SK-N-SH (cell line): Measurements from ENCODE around the gene CRB1. TPM values are rescaled to one million over a fixed set of nuclear protein-coding genes. Genes with fewer than 3 reads are reported as not detected.

Experiments
- CTCF ChIA-PET: fragments of 300-600, 350-600 bp; formaldehyde crosslinking; extraction: SDS; loops from one replicate; lab custom pipeline; 2021; lab: Yijun Ruan, JAX
- POLR2A ChIA-PET: fragments of 350-600 bp; sonication (Branson Sonifier 250); formaldehyde crosslinking; extraction: SDS; loops from one replicate; lab custom pipeline; 2020; ENCODE audit warnings: antibody characterized with exemption, inconsistent platforms; lab: Yijun Ruan, JAX
- DNase-seq: peaks from one replicate; pipeline ENCODE4 v3.0.0; 2012
- H2AFZ ChIP-seq: fragments of 200-600 bp; sonication (generic); 2 replicates; pipeline ENCODE4 v1.8.1; 2016; ENCODE audit warnings: antibody characterized with exemption, mild to moderate bottlenecking, low read depth
- H3F3A ChIP-seq: fragments of 200-600 bp; sonication (generic); replicated peaks from 2 replicates; pipeline ENCODE3; 2016; ENCODE audit warnings: antibody characterized with exemption, mild to moderate bottlenecking; ENCODE audit not compliant: insufficient read depth
- H3K27ac ChIP-seq, 2 experiments: fragments of 200-500 bp in 1 of 2; fragments of 200-600 bp in 1 of 2; sonication (Bioruptor generic) in 1 of 2; sonication (generic), shearing (Covaris generic) in 1 of 2; 2 replicates each; pipeline versions ENCODE4 v1.5.1 to v1.6.1; 2014 to 2016; ENCODE audit warnings: low read depth in 2 of 2, inconsistent platforms in 1 of 2, low read length in 1 of 2, mild to moderate bottlenecking in 1 of 2, mixed read lengths in 1 of 2
- H3K27me3 ChIP-seq: fragments of 200-600 bp; sonication (generic), shearing (Covaris generic); 2 replicates; pipeline ENCODE4 v1.6.1; 2016; ENCODE audit warnings: mixed run types; ENCODE audit not compliant: insufficient read depth
- H3K36me3 ChIP-seq, 2 experiments: fragments of 200-500 bp in 1 of 2; fragments of 200-600 bp in 1 of 2; sonication (Bioruptor generic) in 1 of 2; sonication (generic) in 1 of 2; replicated peaks in 1 of 2; 2 replicates each; pipeline versions ENCODE3 to v1.5.1; 2014 to 2016; ENCODE audit warnings: low read length in 1 of 2, mild to moderate bottlenecking in 1 of 2; ENCODE audit not compliant: insufficient read depth in 2 of 2, control insufficient read depth in 1 of 2
- H3K4me1 ChIP-seq, 2 experiments: fragments of 200-500 bp in 1 of 2; fragments of 200-600 bp in 1 of 2; sonication (Bioruptor generic) in 1 of 2; sonication (generic), shearing (Covaris generic) in 1 of 2; 2 replicates each; pipeline versions ENCODE4 v1.5.1 to v1.6.1; 2014 to 2016; ENCODE audit warnings: low read depth in 1 of 2, low read length in 1 of 2, mixed run types in 1 of 2; ENCODE audit not compliant: insufficient read depth in 2 of 2, control insufficient read depth in 1 of 2
- H3K4me2 ChIP-seq: fragments of 200-600 bp; sonication (generic), shearing (Covaris generic); 2 replicates; pipeline ENCODE4 v1.6.1; 2017; ENCODE audit warnings: mixed run types
- H3K4me3 ChIP-seq, 2 experiments: fragments of 200-500 bp in 1 of 2; fragments of 200-600 bp in 1 of 2; sonication (Bioruptor generic) in 1 of 2; sonication (generic), shearing (Covaris generic) in 1 of 2; 2 replicates each; pipeline versions ENCODE4 v1.5.1 to v1.8.1; 2014 to 2016; ENCODE audit warnings: low read depth in 2 of 2, inconsistent platforms in 1 of 2, low read length in 1 of 2, mild to moderate bottlenecking in 1 of 2, mixed read lengths in 1 of 2, moderate library complexity in 1 of 2
- H3K79me2 ChIP-seq: fragments of 200-600 bp; sonication (generic); 2 replicates; pipeline ENCODE4 v1.8.1; 2017; ENCODE audit warnings: mild to moderate bottlenecking; ENCODE audit not compliant: insufficient read depth
- H3K9ac ChIP-seq: fragments of 200-600 bp; sonication (generic); 2 replicates; pipeline ENCODE4 v1.6.1; 2017; ENCODE audit warnings: mixed run types
- H3K9me2 ChIP-seq: fragments of 200-600 bp; sonication (generic); 2 replicates; pipeline ENCODE4 v1.6.1; 2017; ENCODE audit warnings: mixed run types
- H3K9me3 ChIP-seq: fragments of 200-600 bp; sonication (generic); 2 replicates; pipeline ENCODE4 v1.6.1; 2017; ENCODE audit warnings: mixed run types, mild to moderate bottlenecking, moderate library complexity
- H4K20me1 ChIP-seq: fragments of 200-600 bp; sonication (generic); 2 replicates; pipeline ENCODE4 v1.6.1; 2017; ENCODE audit warnings: mild to moderate bottlenecking, mixed run types; ENCODE audit not compliant: insufficient read depth
- CHD2 ChIP-seq: fragments of 150-350 bp; IDR thresholded peaks from 2 replicates; pipeline ENCODE4 v1.6.1; 2018; ENCODE audit warnings: low read length; ENCODE audit not compliant: partially characterized antibody
- CTCF ChIP-seq: fragments of 200-600 bp; sonication (generic); IDR thresholded peaks from 2 replicates; pipeline ENCODE4 v1.6.1; 2017; ENCODE audit warnings: antibody characterized with exemption, mild to moderate bottlenecking, moderate library complexity
- FOSL2 ChIP-seq: IDR thresholded peaks from 2 replicates; pipeline ENCODE4 v1.4.0; 2012; ENCODE audit warnings: low read depth, mild to moderate bottlenecking, moderate library complexity, borderline replicate concordance
- IRF3 ChIP-seq: fragments of 150-350 bp; IDR thresholded peaks from 2 replicates; pipeline ENCODE4 v1.6.1; 2016; ENCODE audit warnings: mild to moderate bottlenecking, low read depth, low read length
- NFIC ChIP-seq: IDR thresholded peaks from 2 replicates; pipeline ENCODE4 v1.4.0; 2012; ENCODE audit warnings: borderline replicate concordance
- PBX3 ChIP-seq: IDR thresholded peaks from 2 replicates; pipeline ENCODE4; 2012
- RCOR1 ChIP-seq: fragments of 150-350 bp; IDR thresholded peaks from 2 replicates; pipeline ENCODE4 v1.6.1; 2017; ENCODE audit warnings: antibody characterized with exemption, low read length
- REST ChIP-seq: IDR thresholded peaks from 2 replicates; pipeline ENCODE4 v1.6.1; 2012; ENCODE audit warnings: mild to moderate bottlenecking, low read depth, low read length, moderate library complexity
- SMC3 ChIP-seq: IDR thresholded peaks from 2 replicates; pipeline ENCODE4 v1.6.1; 2012; ENCODE audit warnings: low read depth, low read length, improper control_type of control experiment
- TCF12 ChIP-seq: IDR thresholded peaks from 2 replicates; pipeline ENCODE4 v1.4.0; 2012
- WGBS: methylation state at CpG from one replicate; pipeline ENCODE4 v1.1.6; 2017; ENCODE audit warnings: low lambda C conversion rate; 5-methylcytosine and 5-hydroxymethylcytosine counted together
- polyA plus RNA-seq, 3 experiments: library from polyadenylated mRNA; depleted of rRNA; stranded (reverse); fragments of >200 nt; gene quantifications; 2 replicates each; pipeline ENCODE4 v1.2.3, GENCODE V29; 2012

CRB1 gene
- polyA plus RNA-seq, 1 of the 3 experiments (the other 2 are of a cell fraction): 0.13 TPM

- TF ChIP-seq CTCF (no peak), PBX3 (no peak), CHD2 (no peak)
These were observed 123.5 kb downstream of the CRB1 start (continued) for GRCh38 chr1:197391303-197392226.

- Histone ChIP-seq H3K4me2 (no peak overlapping the region), H3K4me1 (no peaks in the 10 kb centered on the region; a peak in 1 of 4 replicates), H3K9me2 (no peaks in the 10 kb centered on the region), H3K9ac (no peak overlapping the region), H3K79me2 (no peaks in the 10 kb centered on the region), H3F3A (peaks cover 4% of the 10 kb centered on the region), H3K27me3 (no peaks in the 10 kb centered on the region), H4K20me1 (no peaks in the 10 kb centered on the region), H3K4me3 (no peak overlapping the region), H2AFZ (no peak overlapping the region), H3K9me3 (no peaks in the 10 kb centered on the region), H3K36me3 (no peaks in the 10 kb centered on the region), H3K27ac (no peak overlapping the region; a peak in 1 of 4 replicates)
- POLR2A ChIA-PET: no interaction called here
- CTCF ChIA-PET: interaction anchor here (1.0 to 1.8 kb wide), 3 partner anchors 9 to 213 kb away, joined by 3 to 5 read pairs (median 3); no protein-coding TSS in a partner anchor
- DNase-seq: no peak
- 19% methylated on average over 1 of the region's 1 CpG for WGBS
- TF ChIP-seq REST: no peak
- TF ChIP-seq NFIC: no peak
- no peak for TF ChIP-seq TCF12
- TF ChIP-seq SMC3: no peak
- no peak for TF ChIP-seq FOSL2
- no peak for TF ChIP-seq IRF3
- no peak for TF ChIP-seq RCOR1
These were observed 124.5 kb downstream of the CRB1 start for GRCh38 chr1:197392541-197392940.
